PFSK-1 (cell line): ENCODE measurements around the gene MEA1.

Experiments used
- FOXP2 ChIP-seq: optimal IDR thresholded peaks from 2 replicates; pipeline ENCODE3; 2011; ENCODE audit warnings: borderline replicate concordance, control low read depth, inconsistent platforms; ENCODE audit not compliant: insufficient read depth; ENCODE audit errors: extremely low read length, extremely low read depth
- POLR2AphosphoS5 ChIP-seq: IDR thresholded peaks from 2 replicates; pipeline ENCODE4 v1.6.1; 2012; ENCODE audit warnings: low read depth, mild to moderate bottlenecking, control low read depth, low read length, moderate library complexity
- REST ChIP-seq, 2 experiments: IDR thresholded peaks; 2 replicates each; pipeline versions ENCODE4 v1.6.1 to v1.8.0; 2011 to 2012; ENCODE audit warnings: low read depth in 2 of 2, low read length in 2 of 2, control low read depth in 1 of 2, inconsistent platforms in 1 of 2, mild to moderate bottlenecking in 1 of 2, moderate library complexity in 1 of 2; ENCODE audit not compliant: insufficient read depth in 1 of 2
- SIN3A ChIP-seq: IDR thresholded peaks from 2 replicates; pipeline ENCODE4 v1.6.1; 2012; ENCODE audit warnings: mild to moderate bottlenecking, low read length, moderate library complexity, borderline replicate concordance; ENCODE audit not compliant: insufficient read depth
- TAF1 ChIP-seq: IDR thresholded peaks from 2 replicates; pipeline ENCODE4 v1.6.1; 2012; ENCODE audit warnings: low read length, control low read depth, borderline replicate concordance; ENCODE audit not compliant: insufficient read depth

MEA1 gene

GRCh38 chr6:43012364-43012763, 1.4 kb downstream of the MEA1 start:
- no peak for TF ChIP-seq FOXP2
- no peak for TF ChIP-seq REST (IDR thresholded peaks at IDR 0.05; ENCODE audit: insufficient read depth in 1 of 2, low read depth in 2 of 2, low read length in 2 of 2)
- TF ChIP-seq SIN3A: no peak
- no peak for TF ChIP-seq TAF1
- TF ChIP-seq POLR2AphosphoS5: no peak

GRCh38 chr6:43011207-43011606, 2.5 kb downstream of the MEA1 start:
- TF ChIP-seq POLR2AphosphoS5 (no peak), FOXP2 (no peak), REST (IDR thresholded peaks at IDR 0.05; ENCODE audit: insufficient read depth in 1 of 2, low read depth in 2 of 2, low read length in 2 of 2) (no peak), TAF1 (no peak), SIN3A (no peak)

DNA sequence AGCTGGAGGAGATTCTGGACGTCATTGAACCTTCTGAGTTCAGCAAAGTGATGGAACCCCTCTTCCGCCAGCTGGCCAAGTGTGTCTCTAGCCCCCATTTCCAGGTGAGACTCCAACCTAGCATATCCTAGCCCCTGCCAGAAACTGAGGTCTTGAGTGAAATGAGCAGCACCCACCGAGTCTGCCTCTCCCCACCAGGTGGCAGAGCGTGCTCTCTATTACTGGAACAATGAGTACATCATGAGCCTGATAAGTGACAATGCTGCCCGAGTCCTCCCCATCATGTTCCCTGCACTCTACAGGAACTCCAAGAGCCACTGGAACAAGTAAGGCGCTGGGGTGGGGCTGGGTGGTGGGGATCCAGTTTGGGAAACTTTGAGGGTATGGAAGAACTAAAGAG, 4.6 kb downstream of the MEA1 start:
- TF ChIP-seq POLR2AphosphoS5 (no peak), SIN3A (no peak), FOXP2 (no peak), TAF1 (no peak), REST (IDR thresholded peaks at IDR 0.05; ENCODE audit: insufficient read depth in 1 of 2, low read depth in 2 of 2, low read length in 2 of 2) (no peak)

GRCh38 chr6:43007126-43007525, 6.6 kb downstream of the MEA1 start:
- TF ChIP-seq REST (IDR thresholded peaks at IDR 0.05; ENCODE audit: insufficient read depth in 1 of 2, low read depth in 2 of 2, low read length in 2 of 2) (no peak), POLR2AphosphoS5 (no peak)

DNA sequence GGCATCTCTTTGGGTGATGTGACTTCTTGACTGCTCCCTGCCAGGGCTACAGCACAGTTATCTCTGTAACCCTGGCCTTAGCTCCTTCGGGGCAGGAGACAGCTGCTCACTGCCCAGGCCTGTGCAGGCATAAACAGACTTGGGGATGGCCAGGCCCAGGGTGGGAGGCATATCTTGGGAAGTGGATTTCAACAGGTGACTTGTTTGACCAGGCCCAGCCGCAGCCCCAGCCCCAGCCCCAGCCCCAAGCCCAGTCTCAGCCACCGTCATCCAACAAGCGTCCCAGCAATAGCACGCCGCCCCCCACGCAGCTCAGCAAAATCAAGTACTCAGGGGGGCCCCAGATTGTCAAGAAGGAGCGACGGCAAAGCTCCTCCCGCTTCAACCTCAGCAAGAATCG, 7.5 kb downstream of the MEA1 start:
- TF ChIP-seq FOXP2 (no peak), POLR2AphosphoS5 (no peak), REST (IDR thresholded peaks at IDR 0.05; ENCODE audit: insufficient read depth in 1 of 2, low read depth in 2 of 2, low read length in 2 of 2) (no peak), SIN3A (no peak), TAF1 (no peak)
